Embryonic facial prominence (tissue), 1 donor: Measurements from ENCODE around the gene STON2.

Source experiments
- DNase-seq: peaks from one replicate; pipeline ENCODE4 v3.0.0-alpha.2; 2016; ENCODE audit errors: extremely low spot score

Gene STON2

DNA sequence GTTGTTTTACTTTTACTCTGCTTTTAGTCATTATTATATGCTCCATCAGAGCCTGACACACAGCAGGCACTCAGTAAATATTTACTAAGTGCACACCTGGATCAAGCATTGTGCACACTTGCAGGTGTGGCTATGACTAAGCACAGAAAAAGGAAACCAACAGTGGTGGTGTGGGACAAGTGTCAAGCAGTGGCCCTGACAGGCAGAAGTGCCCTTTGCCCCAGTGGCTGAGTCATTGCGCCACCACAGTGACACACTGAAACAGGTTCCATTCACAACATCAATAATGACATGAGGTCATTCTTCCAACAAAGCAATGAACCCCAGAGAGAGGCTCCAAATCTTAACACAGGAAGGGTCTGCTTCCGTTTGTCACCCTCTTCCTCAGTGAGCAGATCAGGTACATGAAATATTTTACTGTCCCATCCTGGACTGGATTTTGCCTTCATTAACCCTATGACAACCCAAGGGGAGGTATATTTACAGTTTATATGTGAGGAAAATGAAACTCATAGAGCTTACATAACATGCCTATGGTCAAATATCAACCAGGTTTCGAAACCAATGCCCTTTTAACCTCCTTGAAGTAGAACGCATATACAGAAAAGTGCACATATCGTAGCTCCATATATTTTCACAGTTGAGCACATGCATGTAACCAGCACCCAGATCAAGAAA is 96.7 kb downstream of the STON2 start:
- DNase-seq = no peak

- no peak for DNase-seq
Measured at GRCh38 chr14:81302638-81303037, 97.5 kb downstream of the STON2 start.

DNA sequence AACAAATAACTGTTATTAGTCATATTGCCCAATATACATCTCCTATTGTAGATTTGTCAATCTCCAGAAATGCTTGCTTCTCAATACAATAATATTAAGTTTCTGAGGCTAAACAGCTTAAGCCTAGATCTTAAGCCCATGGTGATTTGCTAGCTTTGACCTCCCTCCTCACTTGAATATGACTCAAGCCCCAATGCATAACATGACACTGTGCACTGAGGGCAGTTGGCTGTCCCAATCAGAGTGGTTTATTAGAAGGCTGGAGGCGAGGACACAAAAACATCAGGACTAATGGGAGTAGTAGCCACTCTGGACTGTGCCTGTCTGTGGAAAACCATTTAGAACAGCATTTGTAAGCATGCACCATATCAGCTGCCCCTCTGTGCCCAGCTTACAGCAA is 98.3 kb downstream of the STON2 start:
- DNase-seq = no peak

DNA sequence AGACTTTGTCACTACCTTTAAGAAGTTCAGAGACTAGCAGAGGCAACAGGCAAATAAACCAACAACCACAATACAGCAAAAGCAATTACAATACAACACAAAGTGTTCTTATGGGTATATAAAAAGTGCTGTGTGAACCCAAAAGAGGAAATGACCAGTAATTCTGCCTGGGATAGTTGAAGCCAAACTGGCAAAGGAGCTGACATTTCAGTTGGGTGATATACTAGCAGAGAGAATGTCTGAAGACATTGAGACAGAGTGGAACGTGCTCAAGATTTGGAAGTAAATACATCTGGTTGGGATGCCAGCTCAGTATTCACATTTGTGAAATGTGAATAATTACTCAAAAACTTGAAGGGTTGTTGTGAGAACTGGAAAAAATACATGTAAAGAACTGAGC is 98.8 kb downstream of the STON2 start:
- no peak for DNase-seq

DNA sequence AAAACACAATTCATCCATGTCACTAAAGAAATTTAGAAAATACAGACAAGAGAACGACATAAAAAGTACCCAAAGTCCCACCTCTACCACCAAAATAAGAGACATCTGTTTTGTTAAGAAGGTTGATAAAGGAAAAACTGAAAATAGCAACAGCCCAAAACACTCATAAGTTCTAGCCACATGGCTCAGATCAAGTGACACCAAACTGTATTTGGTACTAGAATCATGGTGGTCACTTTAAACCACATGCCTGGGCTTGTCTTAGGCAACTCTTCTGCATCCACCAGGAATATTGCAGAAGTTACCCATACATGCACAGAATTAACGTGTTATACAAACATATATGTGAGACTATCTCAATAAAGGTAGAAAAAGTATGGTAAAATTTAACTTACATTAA is 101.2 kb downstream of the STON2 start:
- DNase-seq = no peak

- DNase-seq = no peak
Measured at GRCh38 chr14:81298122-81298521, 102.0 kb downstream of the STON2 start.

DNA sequence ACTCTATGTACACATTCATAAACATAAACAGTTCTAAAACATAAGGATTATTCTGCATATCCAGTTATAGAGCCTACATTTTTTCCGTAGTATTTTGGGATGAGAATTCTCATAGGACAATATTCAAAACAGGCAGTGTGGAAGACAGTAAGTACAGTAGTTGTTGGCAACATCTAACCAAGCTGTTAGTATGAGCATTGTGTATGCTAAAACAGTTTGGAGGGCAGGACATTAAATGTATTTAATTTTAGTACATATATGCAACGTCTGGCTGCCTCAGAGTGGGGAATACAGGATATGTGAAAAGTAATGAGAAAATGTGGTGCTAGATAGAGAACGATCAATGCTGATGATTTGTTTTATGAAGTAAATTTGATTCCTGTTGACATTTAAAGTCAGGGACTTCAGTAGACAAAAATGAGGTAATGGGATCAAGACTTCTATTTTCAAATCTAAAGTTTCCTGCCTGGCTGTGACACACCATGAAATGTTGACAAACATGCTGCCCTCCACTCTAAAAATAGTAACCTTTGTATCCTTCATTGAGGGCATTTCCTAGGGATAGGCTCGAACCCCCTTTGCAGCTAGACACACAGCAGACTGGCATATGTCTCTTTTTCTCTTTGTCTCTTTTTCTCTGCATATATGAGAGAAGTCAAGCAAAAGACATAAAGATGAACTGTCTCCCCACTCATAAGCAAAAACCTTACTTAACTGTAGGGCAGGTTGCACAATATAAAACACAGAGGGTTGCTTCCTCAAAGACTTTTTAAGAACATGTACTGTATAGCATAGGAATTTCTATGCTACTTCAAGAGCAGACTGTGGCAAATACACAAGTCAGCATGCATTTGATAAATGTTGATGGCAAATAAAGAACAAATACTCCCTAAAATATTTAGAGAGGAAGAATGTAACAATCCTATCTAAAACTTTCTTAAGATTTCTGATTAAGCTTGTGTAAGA is 103.9 kb downstream of the STON2 start:
- DNase-seq = no peak

DNA sequence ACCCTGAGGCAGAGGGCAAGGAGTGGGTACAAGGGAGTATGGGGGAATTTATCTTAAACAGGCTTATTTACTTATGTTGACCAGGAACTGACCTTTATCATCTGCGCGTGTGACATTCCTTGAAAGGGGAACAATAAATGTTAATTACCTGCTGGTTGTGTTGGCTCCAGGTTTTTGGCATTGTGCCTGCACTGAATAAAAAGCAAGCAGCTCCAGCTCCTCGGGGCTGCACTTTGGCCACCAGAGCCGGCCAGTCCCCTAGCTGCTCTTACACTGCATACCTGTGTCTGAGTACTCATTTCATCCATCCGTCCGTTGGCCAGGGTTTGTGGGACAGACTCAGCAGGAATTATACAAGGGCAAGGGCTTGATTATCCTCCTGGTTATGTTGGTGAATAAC is 110.6 kb downstream of the STON2 start:
- no peak for DNase-seq

DNA sequence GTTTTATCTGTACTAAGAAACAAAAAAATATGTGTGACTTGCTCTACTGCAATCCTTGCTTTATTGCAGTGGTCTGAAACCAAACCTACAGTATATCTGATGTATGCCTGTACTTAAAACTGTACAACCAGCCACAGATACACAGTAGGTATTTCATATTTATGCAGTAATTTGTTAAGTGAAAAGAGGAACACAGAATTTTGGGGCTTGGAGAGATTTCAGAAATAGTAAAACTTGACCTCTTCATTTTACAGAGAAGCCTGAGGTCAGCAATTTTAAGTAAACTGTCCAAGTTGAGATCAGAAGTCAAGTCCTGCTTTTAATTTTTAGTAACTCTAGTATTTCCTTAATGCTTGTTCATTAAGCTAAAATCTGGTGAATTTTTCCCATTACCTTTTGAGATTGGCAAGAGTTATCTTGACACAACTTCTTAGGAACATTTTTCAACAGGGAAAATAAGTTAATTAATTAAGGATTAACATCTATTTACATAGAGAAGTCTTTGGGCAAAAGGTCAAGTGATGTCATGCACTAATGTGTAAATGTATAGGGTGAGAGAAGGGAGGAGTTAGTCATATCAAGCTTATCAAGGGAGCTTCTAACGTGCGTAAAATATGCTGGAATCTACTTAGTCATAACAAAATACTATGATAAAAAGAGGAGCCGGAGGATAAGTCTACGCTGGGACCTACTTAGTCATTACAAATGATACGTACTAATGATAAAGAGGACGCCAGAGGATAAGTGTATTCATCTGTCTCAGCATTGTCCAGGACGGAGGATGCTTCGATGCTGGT is 113.4 kb downstream of the STON2 start:
- no peak for DNase-seq

DNA sequence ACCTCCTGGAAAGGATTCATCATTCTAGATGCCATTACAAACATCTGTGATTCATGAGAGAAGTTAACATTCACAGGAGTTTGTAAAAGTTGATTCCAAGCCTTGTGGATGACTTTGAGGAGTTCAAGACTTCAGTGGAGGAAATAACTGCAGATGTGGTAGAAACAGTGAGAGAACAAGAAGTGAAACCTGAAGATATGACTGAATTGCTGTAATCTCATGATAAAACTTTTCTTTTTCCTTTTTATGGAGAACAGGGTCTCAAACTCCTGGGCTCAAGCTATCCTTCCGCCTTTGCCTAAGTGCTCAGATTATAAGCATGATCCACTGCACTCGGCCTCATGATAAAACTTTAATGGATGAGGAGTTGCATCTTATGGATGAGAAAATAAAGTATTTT is 114.9 kb downstream of the STON2 start:
- no peak for DNase-seq

GRCh38 chr14:81281332-81281731 is 118.8 kb downstream of the STON2 start:
- no peak for DNase-seq

- DNase-seq = no peak
Measured at GRCh38 chr14:81280136-81280791, 119.9 kb downstream of the STON2 start.

DNA sequence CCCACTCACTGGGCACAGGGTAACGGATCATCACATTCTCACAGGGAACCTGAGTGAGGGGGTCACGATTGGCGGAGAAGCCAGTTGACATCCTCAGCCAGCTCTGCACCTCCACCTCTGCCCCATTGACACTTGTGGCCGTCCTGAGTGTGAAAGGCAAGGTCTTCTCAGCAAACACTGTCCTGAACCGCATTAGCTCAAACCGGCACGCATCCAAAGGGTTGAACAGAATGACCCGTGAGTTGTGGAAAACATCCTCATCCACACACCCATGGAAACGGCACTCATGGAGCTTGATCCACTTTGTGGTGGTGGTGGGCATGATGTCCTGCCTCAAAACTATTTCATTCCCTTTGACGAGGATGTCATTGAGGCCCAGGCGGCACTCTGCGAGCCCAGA is 123.0 kb downstream of the STON2 start:
- DNase-seq = no peak

GRCh38 chr14:81276073-81277069 is 123.8 kb downstream of the STON2 start:
- no peak for DNase-seq

- DNase-seq = no peak
Measured at GRCh38 chr14:81275305-81276072, 124.6 kb downstream of the STON2 start.

DNA sequence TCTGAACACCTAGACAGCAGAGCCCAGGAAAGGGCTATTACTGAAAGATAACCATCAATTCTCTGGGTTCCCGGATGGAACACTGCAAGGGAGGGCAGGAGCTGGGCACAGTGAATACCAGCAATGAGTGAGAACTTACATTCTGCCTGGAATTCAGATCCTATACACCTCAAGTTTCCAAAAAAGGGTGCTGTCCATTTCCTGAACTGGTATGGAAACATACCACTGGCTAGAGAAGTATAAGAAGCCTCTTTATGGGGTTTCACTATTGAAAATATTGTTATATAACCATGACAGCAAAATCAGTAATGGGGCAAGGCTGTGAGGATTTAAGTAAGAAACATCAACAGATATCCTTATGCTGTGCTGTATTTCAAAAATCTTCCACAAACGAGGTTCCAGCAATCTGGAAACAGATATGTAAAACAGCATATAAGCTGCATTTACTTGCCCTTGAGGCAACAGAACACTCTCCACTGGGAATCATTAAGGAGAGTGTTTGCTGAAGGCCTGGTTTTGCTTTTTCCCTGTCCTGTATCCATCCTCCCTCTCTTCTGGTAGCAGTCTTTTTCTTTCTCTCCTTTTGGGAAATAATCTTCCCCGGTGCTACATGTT is 126.1 kb downstream of the STON2 start:
- no peak for DNase-seq

DNA sequence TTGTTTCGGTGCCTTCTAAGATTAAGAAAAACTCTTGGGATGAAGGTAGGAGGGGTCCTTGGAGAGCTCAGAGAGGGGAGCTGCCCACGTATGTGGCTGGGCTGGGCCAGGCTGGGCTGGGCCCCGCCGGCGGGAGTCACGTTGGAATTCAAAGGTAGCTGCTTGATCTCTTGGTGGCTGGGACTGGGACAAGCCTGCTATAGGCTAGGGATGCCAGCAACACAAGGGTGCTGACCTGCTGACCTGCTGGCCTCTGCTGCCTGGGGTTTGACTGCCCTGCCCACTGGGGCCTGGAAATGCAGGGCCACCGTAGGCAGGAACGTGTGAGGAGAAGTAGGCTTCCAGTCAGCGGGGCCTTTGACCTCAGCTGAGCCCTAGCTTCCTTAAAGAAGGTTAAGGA is 126.6 kb downstream of the STON2 start:
- DNase-seq = no peak

GRCh38 chr14:81272317-81272716 is 127.8 kb downstream of the STON2 start:
- DNase-seq = no peak

GRCh38 chr14:81269979-81270375 is 130.1 kb downstream of the STON2 start:
- no peak for DNase-seq
